ENCODE results near the gene CACYBP. TPM values are rescaled to one million over a fixed set of nuclear protein-coding genes. Genes with fewer than 3 reads are reported as not detected.

Gene CACYBP
- total and polyA plus RNA-seq, 2 of the 13 experiments (the other 11 are each of a cell fraction or from before 2014, with no cell fraction given), result 18.4 to 183 TPM

DNA sequence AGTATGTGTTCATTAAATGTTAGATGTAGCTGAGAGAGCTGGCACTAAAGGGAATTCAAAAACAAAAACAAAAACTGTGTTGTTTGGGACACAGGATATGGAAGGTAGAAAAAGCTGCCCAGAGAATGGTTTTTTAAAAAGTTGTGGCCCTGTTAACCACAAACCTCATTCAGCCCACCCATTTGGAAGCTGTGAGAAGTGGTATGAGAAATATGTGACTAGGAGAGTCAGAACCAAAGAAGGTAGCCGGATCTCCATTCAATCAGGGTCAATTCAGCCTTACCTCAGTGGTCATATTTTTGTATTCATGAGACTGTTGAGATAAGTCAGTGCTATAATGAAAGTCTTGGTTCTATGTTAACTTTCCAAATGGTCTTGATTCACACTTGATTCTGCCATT is 29.8 kb upstream of the CACYBP start (continued):
- no peak for TF ChIP-seq ZXDC (CRISPR knock-in tag; IDR thresholded peaks at IDR 0.05)
- TF ChIP-seq KLF12 (CRISPR knock-in tag; IDR thresholded peaks at IDR 0.05; ENCODE audit: borderline replicate concordance), result no peak
- TF ChIP-seq ZBTB34 (CRISPR knock-in tag; IDR thresholded peaks at IDR 0.05), result no peak
- no peak for TF ChIP-seq TMF1 (CRISPR knock-in tag; IDR thresholded peaks at IDR 0.05; ENCODE audit: low read depth)
- TF ChIP-seq RFX5 (IDR thresholded peaks at IDR 0.05; ENCODE audit: low read depth, low read length), result no peak
- no peak for TF ChIP-seq ATF1 (CRISPR knock-in tag; IDR thresholded peaks at IDR 0.05)
- no peak for TF ChIP-seq MTA3 (CRISPR knock-in tag; IDR thresholded peaks at IDR 0.05)

DNA sequence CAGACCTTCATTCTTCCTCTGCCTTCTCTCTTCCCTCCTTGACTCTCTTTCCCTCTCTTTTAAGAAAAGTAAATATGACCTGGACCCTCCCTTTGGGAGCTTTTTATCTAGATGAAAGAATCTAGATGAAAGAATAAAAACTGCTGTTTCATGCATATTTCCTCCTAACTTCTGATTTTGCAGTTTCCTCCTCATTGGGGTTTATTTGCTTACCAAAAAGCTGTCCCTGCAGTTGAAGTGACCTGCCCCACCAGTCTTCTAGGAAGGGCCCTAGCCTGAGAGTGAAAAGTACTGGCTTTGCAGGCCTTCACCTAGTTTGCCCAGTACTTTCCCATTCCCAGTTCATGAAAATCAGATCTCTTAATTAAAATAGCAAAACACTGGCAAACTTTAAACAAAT is 28.3 kb upstream of the CACYBP start:
- Histone ChIP-seq H3K79me2 (ENCODE audit: insufficient read depth, low read length) (no peaks in the 10 kb centered on the region), H2AFZ (ENCODE audit: low read length) (no peak overlapping the region), H3K9ac (ENCODE audit: insufficient read depth, low read depth, low read length) (no peak overlapping the region), H3K4me1 (ENCODE audit: insufficient read depth, low read length) (peaks cover 23% of the 10 kb centered on the region), H4K20me1 (ENCODE audit: insufficient read depth, low read length) (no peaks in the 10 kb centered on the region), H3K4me3 (replicated peaks in 1 of 3; ENCODE audit: insufficient read depth in 1 of 3, low read depth in 2 of 3, low read length in 3 of 3) (no peak overlapping the region), H3K36me3 (replicated peaks in 1 of 2; ENCODE audit: control insufficient read depth in 1 of 2, insufficient read depth in 2 of 2, low read length in 2 of 2) (no peaks in the 10 kb centered on the region), H3K27me3 (ENCODE audit: control insufficient read depth in 1 of 2, insufficient read depth in 2 of 2, low read length in 2 of 2) (no peaks in the 10 kb centered on the region), H3K9me3 (ENCODE audit: low read length) (no peaks in the 10 kb centered on the region), H3K4me2 (ENCODE audit: low read depth, low read length) (no peak overlapping the region), H3K27ac (ENCODE audit: extremely low read length, insufficient read depth, low read length) (no peak overlapping the region)
- POLR2A ChIA-PET, result no interaction called here
- DNase-seq (ENCODE audit: low spot score), result no peak
- FAIRE-seq, result no peak
- BruUV-seq (replicated peaks), result no TSS peak
- intact Hi-C loops (cut with micrococcal nuclease; ENCODE audit: unreplicated experiment) (no loop called here), in situ Hi-C loops (cut with HindIII; ENCODE audit: extremely low pct_ligation_motif_present, low pct_unique_long_range_greater_than_20kb) (no loop called here)
- ATAC-seq, result no peak
- CTCF ChIA-PET (ENCODE audit: low intra/inter-chr PET ratio, low total read pairs), result no interaction called here
- TF ChIP-seq ZNF224 (CRISPR knock-in tag; IDR thresholded peaks at IDR 0.05) (no peak), PCBP2 (optimal IDR thresholded peaks at IDR 0.05; ENCODE audit: low read depth, low read length, poor library complexity, severe bottlenecking) (no peak), ZNF549 (CRISPR knock-in tag; IDR thresholded peaks at IDR 0.05) (no peak), ATAD3A (CRISPR knock-in tag; IDR thresholded peaks at IDR 0.05) (no peak), ZNF577 (CRISPR knock-in tag; IDR thresholded peaks at IDR 0.05; ENCODE audit: borderline replicate concordance, low read depth) (no peak), ETV6 (CRISPR knock-in tag; conservative IDR thresholded peaks at IDR 0.05) (no peak), ARNT (IDR thresholded peaks at IDR 0.05) (no peak), CCDC6 (CRISPR knock-in tag; IDR thresholded peaks at IDR 0.05) (no peak), KLF12 (CRISPR knock-in tag; IDR thresholded peaks at IDR 0.05; ENCODE audit: borderline replicate concordance) (no peak), MYPOP (CRISPR knock-in tag; IDR thresholded peaks at IDR 0.05) (no peak), ZNF343 (CRISPR knock-in tag; IDR thresholded peaks at IDR 0.05) (no peak)
- TF ChIP-seq, protein P1, sequence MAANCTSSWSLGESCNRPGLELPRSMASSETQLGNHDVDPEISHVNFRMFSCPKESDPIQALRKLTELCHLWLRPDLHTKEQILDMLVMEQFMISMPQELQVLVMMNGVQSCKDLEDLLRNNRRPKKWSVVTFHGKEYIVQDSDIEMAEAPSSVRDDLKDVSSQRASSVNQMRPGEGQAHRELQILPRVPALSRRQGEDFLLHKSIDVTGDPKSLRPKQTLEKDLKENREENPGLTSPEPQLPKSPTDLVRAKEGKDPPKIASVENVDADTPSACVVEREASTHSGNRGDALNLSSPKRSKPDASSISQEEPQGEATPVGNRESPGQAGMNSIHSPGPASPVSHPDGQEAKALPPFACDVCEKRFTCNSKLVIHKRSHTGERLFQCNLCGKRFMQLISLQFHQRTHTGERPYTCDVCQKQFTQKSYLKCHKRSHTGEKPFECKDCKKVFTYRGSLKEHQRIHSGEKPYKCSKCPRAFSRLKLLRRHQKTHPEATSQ (CRISPR knock-in tag; IDR thresholded peaks at IDR 0.05; ENCODE audit: borderline replicate concordance), result no peak
- TF ChIP-seq, protein P2, sequence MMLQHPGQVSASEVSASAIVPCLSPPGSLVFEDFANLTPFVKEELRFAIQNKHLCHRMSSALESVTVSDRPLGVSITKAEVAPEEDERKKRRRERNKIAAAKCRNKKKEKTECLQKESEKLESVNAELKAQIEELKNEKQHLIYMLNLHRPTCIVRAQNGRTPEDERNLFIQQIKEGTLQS (CRISPR knock-in tag; IDR thresholded peaks at IDR 0.05), result no peak

All from HepG2 (cell line).